ENCODE results near the gene MEP1B. TPM values are rescaled to one million over a fixed set of nuclear protein-coding genes. Genes with fewer than 3 reads are reported as not detected.

The MEP1B gene
- total and polyA plus RNA-seq, 9 donors: 0.10 to 0.72 (median 0.10) TPM; not detected in 6

GRCh38 chr18:32251466-32251865 lies 61.6 kb downstream of the MEP1B start:
- TF ChIP-seq EP300 (IDR thresholded peaks at IDR 0.05): no peak
- TF ChIP-seq CTCF (IDR thresholded peaks at IDR 0.05): no peak
- no peak for TF ChIP-seq POLR2A (IDR thresholded peaks at IDR 0.05)
- H3K27ac ChIP-seq: no peak overlapping the region
- WGBS, 3 donors: 79 to 82% (median 81%) methylated on average over 3 of the region's 3 CpGs
- no peaks in the 10 kb centered on the region for H3K4me1 ChIP-seq (ENCODE audit: insufficient read depth)
- H3K36me3 ChIP-seq: no peaks in the 10 kb centered on the region
- DNase-seq: no peak
- no peaks in the 10 kb centered on the region for H3K27me3 ChIP-seq
- no peaks in the 10 kb centered on the region for H3K9me3 ChIP-seq
- intact Hi-C loops (cut with DNase I): no loop called here
- no peak overlapping the region for H3K4me3 ChIP-seq

GRCh38 chr18:32252141-32252860 lies 62.5 kb downstream of the MEP1B start:
- no peaks in the 10 kb centered on the region for H3K27me3 ChIP-seq
- H3K9me3 ChIP-seq: no peaks in the 10 kb centered on the region
- H3K4me3 ChIP-seq: no peak overlapping the region
- no peaks in the 10 kb centered on the region for H3K36me3 ChIP-seq
- WGBS, 3 donors: 52 to 60% (median 54%) methylated on average over 8 of the region's 8 CpGs
- intact Hi-C loops (cut with DNase I): no loop called here
- DNase-seq: no peak
- no peak overlapping the region for H3K27ac ChIP-seq
- no peaks in the 10 kb centered on the region for H3K4me1 ChIP-seq (ENCODE audit: insufficient read depth)
- TF ChIP-seq POLR2A (IDR thresholded peaks at IDR 0.05) (no peak), EP300 (IDR thresholded peaks at IDR 0.05) (no peak), CTCF (IDR thresholded peaks at IDR 0.05) (no peak)

- intact Hi-C loops (cut with DNase I): no loop called here
- H3K4me1 ChIP-seq (ENCODE audit: insufficient read depth): no peaks in the 10 kb centered on the region
- TF ChIP-seq EP300 (IDR thresholded peaks at IDR 0.05) (no peak), POLR2A (IDR thresholded peaks at IDR 0.05) (no peak), CTCF (IDR thresholded peaks at IDR 0.05) (no peak)
Observed at GRCh38 chr18:32255570-32255969, 65.7 kb downstream of the MEP1B start.

GRCh38 chr18:32257084-32257785 lies 67.4 kb downstream of the MEP1B start:
- WGBS, 3 donors: 86 to 93% (median 87%) methylated on average over 5 of the region's 5 CpGs
- DNase-seq: no peak
- intact Hi-C loops (cut with DNase I): no loop called here

More at GRCh38 chr18:32255570-32255969, 65.7 kb downstream of the MEP1B start:
- H3K36me3 ChIP-seq: no peaks in the 10 kb centered on the region
- no peak for DNase-seq
- H3K27me3 ChIP-seq: no peaks in the 10 kb centered on the region
- no peaks in the 10 kb centered on the region for H3K9me3 ChIP-seq
- no peak overlapping the region for H3K27ac ChIP-seq
- no peak overlapping the region for H3K4me3 ChIP-seq
- 64 to 72% (median 65%) methylated on average over 3 of the region's 3 CpGs for WGBS, 3 donors

More at GRCh38 chr18:32257084-32257785, 67.4 kb downstream of the MEP1B start:
- Histone ChIP-seq H3K27me3 (no peaks in the 10 kb centered on the region), H3K9me3 (no peaks in the 10 kb centered on the region), H3K36me3 (no peaks in the 10 kb centered on the region), H3K4me3 (no peak overlapping the region), H3K27ac (no peak overlapping the region), H3K4me1 (ENCODE audit: insufficient read depth) (no peaks in the 10 kb centered on the region)
- TF ChIP-seq EP300 (IDR thresholded peaks at IDR 0.05): no peak
- TF ChIP-seq CTCF (IDR thresholded peaks at IDR 0.05): no peak
- TF ChIP-seq POLR2A (IDR thresholded peaks at IDR 0.05): no peak

Measured in ovary (tissue), 9 donors.